ENCODE measurements around the gene MORN1. TPM values are rescaled to one million over a fixed set of nuclear protein-coding genes. Genes with fewer than 3 reads are reported as not detected.

MORN1 gene
- total and polyA plus RNA-seq, 10 of the 15 experiments (the other 5 are each of a cell fraction or from before 2014, with no cell fraction given): 0.76 to 7.9 (median 5.5) TPM

DNA sequence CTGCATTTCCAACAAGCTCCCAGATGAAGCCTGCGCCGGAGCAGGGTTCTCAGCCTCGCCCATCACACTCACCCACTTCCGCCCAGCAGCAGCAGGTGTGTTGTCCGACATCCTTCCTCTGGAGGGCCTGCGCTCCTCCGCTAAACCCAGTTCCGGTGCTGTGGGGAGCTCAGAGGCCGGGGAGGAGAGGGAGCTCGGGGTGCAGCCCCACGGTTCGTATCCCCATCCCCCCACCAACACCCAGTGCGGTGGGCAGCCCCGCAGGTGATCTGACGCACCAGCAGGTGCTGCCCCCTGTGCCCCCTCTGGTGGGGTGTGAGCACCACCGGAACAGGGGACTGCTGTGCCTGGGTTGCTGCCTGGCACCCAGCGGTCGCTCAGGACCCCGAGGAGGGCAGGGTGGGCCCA, 24.5 kb upstream of the MORN1 start:
- Histone ChIP-seq H3K27me3 (replicated peaks in 1 of 2; ENCODE audit: control insufficient read depth in 2 of 2, insufficient read depth in 2 of 2, low read length in 1 of 2) (no peaks in the 10 kb centered on the region), H3K4me1 (ENCODE audit: control insufficient read depth, insufficient read depth, low read length) (peaks cover 27% of the 10 kb centered on the region), H3K9me3 (replicated peaks; ENCODE audit: control insufficient read depth, insufficient read depth, low read length) (no peaks in the 10 kb centered on the region), H3K36me3 (ENCODE audit: control insufficient read depth in 2 of 2, insufficient read depth in 2 of 2, low read length in 1 of 2) (no peaks in the 10 kb centered on the region), H3K4me3 (peak overlapping the region; percentile 64; the same call in 1 of the 2 replicates), H3K9ac (ENCODE audit: control insufficient read depth, insufficient read depth, low read length) (peak overlapping the region; percentile 48; the same call in 1 of the 2 replicates), H3K4me2 (ENCODE audit: control insufficient read depth, insufficient read depth) (peak overlapping the region; percentile 87), H4K20me1 (ENCODE audit: control insufficient read depth, insufficient read depth) (no peaks in the 10 kb centered on the region), H2AFZ (ENCODE audit: control insufficient read depth, low read depth, low read length) (peak overlapping the region; percentile 40), H3K79me2 (ENCODE audit: control insufficient read depth, insufficient read depth, low read length) (peaks cover 20% of the 10 kb centered on the region), H3K27ac (ENCODE audit: control insufficient read depth, insufficient read depth) (peak overlapping the region; percentile 34; the same call in 1 of the 2 replicates)
- TSS peak; percentile 57 for BruUV-seq (replicated peaks)
- FAIRE-seq: no peak
- intact Hi-C loops (cut with micrococcal nuclease; ENCODE audit: unreplicated experiment) (loop anchor here (2.0 kb wide), 1 partner anchor 109 kb away; no protein-coding TSS in a partner anchor), in situ Hi-C loops (cut with MboI) (loop anchor here (10.0 kb wide), 1 partner anchor 379 kb away; no protein-coding TSS in a partner anchor)
- ChIA-PET SMC1A (ENCODE audit: uncharacterized antibody, unreplicated experiment) (interaction anchor here (0.6 to 2.6 kb wide), 8 partner anchors 8 to 373 kb away, joined by 3 to 21 read pairs (median 4); partner anchors contain the start of genes PANK4 and PRXL2B), RAD21 (ENCODE audit: unreplicated experiment) (interaction anchor here (0.7 to 3.2 kb wide), 9 partner anchors 64 to 221 kb away, joined by 3 to 46 read pairs (median 4); partner anchors contain the start of gene PANK4), POLR2A (interaction anchor here (0.5 to 2.7 kb wide), 3 partner anchors 9 to 221 kb away, joined by 3 to 18 read pairs (median 5); partner anchors contain the start of gene FAAP20), CTCF (interaction anchor here (0.8 to 3.4 kb wide), 13 partner anchors 14 to 377 kb away, joined by 3 to 37 read pairs (median 5); partner anchors contain the start of genes PANK4 and TNFRSF14)
- peak; percentile 9; the same call in 2 of the 3 replicates for ATAC-seq
- WGBS (ENCODE audit: insufficient coverage, insufficient replicate concordance, low lambda C conversion rate, missing lambda C conversion rate): 2% methylated on average over 19 of the region's 19 CpGs
- no peak for DNase-seq (ENCODE audit: low read depth, low spot score)
- TF ChIP-seq ETV6 (conservative IDR thresholded peaks at IDR 0.05 in 1 of 2, IDR thresholded peaks at IDR 0.05 in 1 of 2; ENCODE audit: borderline replicate concordance in 1 of 2, low read depth in 1 of 2): no peak
- no peak for TF ChIP-seq ZNF622 (IDR thresholded peaks at IDR 0.05)
- TF ChIP-seq SREBF1 (IDR thresholded peaks at IDR 0.05; ENCODE audit: low read length): no peak
- TF ChIP-seq FOXM1 (IDR thresholded peaks at IDR 0.05; ENCODE audit: low read depth, low read length): no peak
- TF ChIP-seq, protein P1, sequence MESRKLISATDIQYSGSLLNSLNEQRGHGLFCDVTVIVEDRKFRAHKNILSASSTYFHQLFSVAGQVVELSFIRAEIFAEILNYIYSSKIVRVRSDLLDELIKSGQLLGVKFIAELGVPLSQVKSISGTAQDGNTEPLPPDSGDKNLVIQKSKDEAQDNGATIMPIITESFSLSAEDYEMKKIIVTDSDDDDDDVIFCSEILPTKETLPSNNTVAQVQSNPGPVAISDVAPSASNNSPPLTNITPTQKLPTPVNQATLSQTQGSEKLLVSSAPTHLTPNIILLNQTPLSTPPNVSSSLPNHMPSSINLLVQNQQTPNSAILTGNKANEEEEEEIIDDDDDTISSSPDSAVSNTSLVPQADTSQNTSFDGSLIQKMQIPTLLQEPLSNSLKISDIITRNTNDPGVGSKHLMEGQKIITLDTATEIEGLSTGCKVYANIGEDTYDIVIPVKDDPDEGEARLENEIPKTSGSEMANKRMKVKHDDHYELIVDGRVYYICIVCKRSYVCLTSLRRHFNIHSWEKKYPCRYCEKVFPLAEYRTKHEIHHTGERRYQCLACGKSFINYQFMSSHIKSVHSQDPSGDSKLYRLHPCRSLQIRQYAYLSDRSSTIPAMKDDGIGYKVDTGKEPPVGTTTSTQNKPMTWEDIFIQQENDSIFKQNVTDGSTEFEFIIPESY (IDR thresholded peaks at IDR 0.05): no peak
- no peak for TF ChIP-seq NR2C1 (IDR thresholded peaks at IDR 0.05)
- TF ChIP-seq POLR2A (IDR thresholded peaks at IDR 0.05; ENCODE audit: low read depth, low read length): peak; percentile 73; the same call in 1 of the 2 replicates
- no peak for TF ChIP-seq YBX1 (IDR thresholded peaks at IDR 0.05)
- TF ChIP-seq EED (IDR thresholded peaks at IDR 0.05; ENCODE audit: low read depth): no peak
- TF ChIP-seq ZBTB40 (IDR thresholded peaks at IDR 0.05; ENCODE audit: borderline replicate concordance): peak; percentile 74
- TF ChIP-seq CREB1 (IDR thresholded peaks at IDR 0.05; ENCODE audit: low read depth): no peak
- TF ChIP-seq, protein P2, sequence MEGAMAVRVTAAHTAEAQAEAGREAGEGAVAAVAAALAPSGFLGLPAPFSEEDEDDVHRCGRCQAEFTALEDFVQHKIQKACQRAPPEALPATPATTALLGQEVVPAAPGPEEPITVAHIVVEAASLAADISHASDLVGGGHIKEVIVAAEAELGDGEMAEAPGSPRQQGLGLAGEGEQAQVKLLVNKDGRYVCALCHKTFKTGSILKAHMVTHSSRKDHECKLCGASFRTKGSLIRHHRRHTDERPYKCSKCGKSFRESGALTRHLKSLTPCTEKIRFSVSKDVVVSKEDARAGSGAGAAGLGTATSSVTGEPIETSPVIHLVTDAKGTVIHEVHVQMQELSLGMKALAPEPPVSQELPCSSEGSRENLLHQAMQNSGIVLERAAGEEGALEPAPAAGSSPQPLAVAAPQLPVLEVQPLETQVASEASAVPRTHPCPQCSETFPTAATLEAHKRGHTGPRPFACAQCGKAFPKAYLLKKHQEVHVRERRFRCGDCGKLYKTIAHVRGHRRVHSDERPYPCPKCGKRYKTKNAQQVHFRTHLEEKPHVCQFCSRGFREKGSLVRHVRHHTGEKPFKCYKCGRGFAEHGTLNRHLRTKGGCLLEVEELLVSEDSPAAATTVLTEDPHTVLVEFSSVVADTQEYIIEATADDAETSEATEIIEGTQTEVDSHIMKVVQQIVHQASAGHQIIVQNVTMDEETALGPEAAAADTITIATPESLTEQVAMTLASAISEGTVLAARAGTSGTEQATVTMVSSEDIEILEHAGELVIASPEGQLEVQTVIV (IDR thresholded peaks at IDR 0.05; ENCODE audit: borderline replicate concordance, partially characterized antibody): no peak
- no peak for TF ChIP-seq LARP7 (IDR thresholded peaks at IDR 0.05)
- no peak for TF ChIP-seq KDM1A (IDR thresholded peaks at IDR 0.05; ENCODE audit: borderline replicate concordance)
- no peak for TF ChIP-seq RUNX3 (IDR thresholded peaks at IDR 0.05; ENCODE audit: low read length)

All from GM12878 (cell line).